Upper lobe of right lung (tissue), 1 donor: ENCODE data around the gene IGF1R. TPM values are rescaled to one million over a fixed set of nuclear protein-coding genes. Genes with fewer than 3 reads are reported as not detected.

Source experiments
- ATAC-seq: fragments of 200-7000 bp; cut with Tn5 transposase; one replicate; pipeline ENCODE4 v1.9.1; 2020; ENCODE audit warnings: mild to moderate bottlenecking, moderate library complexity
- DNase-seq: peaks from one replicate; pipeline ENCODE4 v3.0.0-alpha.2; 2020
- H3K27ac ChIP-seq: fragments of 200-600 bp; one replicate; pipeline ENCODE4 v1.8.0; 2022
- H3K27me3 ChIP-seq: fragments of 200-600 bp; one replicate; pipeline ENCODE4 v1.8.0; 2022; ENCODE audit warnings: mild to moderate bottlenecking
- H3K36me3 ChIP-seq: fragments of 200-600 bp; one replicate; pipeline ENCODE4 v1.8.0; 2022
- H3K4me1 ChIP-seq: fragments of 200-600 bp; one replicate; pipeline ENCODE4 v1.8.0; 2022
- H3K4me3 ChIP-seq: fragments of 200-600 bp; one replicate; pipeline ENCODE4 v1.8.0; 2022; ENCODE audit warnings: mild to moderate bottlenecking
- H3K9me3 ChIP-seq: fragments of 200-600 bp; one replicate; pipeline ENCODE4 v1.8.0; 2022
- CTCF ChIP-seq: fragments of 200-600 bp; IDR thresholded peaks from one replicate; pipeline ENCODE4 v1.8.0; 2022; ENCODE audit warnings: antibody characterized with exemption
- intact Hi-C: fragments of 100-400 bp; cut with DNase I; formaldehyde crosslinking; loops from one replicate; pipeline ENCODE4 v1.11.0; 2022
- long read RNA-seq: library from polyadenylated mRNA; unstranded; transcript quantifications from one replicate; pipeline ENCODE4 v2.0.0, GENCODE V29; 2021
- total RNA-seq: library from RNA; stranded (reverse); fragmentation: NEBNext Ultra II Directional; extraction: Animal tissue kit (Norgen Biotek cat#: 25700); gene quantifications from one replicate; pipeline ENCODE4 v1.2.1, GENCODE V29; 2021
- donor health status: DM: no; HTN: yes; CAD: no; lungs with severe emphysema.

Gene IGF1R
- 40.0 TPM for total RNA-seq
- long read RNA-seq, partial matches to known transcripts, result 5 of 27 reads
- long read RNA-seq, other reads (novel, unspliced or antisense), result 22 of 27 reads

GRCh38 chr15:98647774-98648653 is at the start of gene IGF1R:
TSS of gene IGF1R (plus strand) at chr15:98648539. CDS start at chr15:98649582, 1,043 bp downstream.
- Histone ChIP-seq H3K9me3 (no peaks in the 10 kb centered on the region), H3K36me3 (no peaks in the 10 kb centered on the region), H3K27me3 (peaks cover 10% of the 10 kb centered on the region), H3K4me1 (peaks cover 14% of the 10 kb centered on the region), H3K4me3 (peak within 1 kb of the TSS; percentile 91), H3K27ac (peak within 1 kb of the TSS; percentile 84)
- ATAC-seq (peak; percentile 93), DNase-seq (peak; percentile 94)
- TF ChIP-seq CTCF, result no peak
- intact Hi-C loops, result no loop called here

- Histone ChIP-seq H3K27ac (peak overlapping the region; percentile 55), H3K9me3 (no peaks in the 10 kb centered on the region)
Measured at GRCh38 chr15:98599909-98600691, 48.2 kb upstream of the IGF1R start.

GRCh38 chr15:98604983-98605382 is 43.4 kb upstream of the IGF1R start:
- H3K4me3 ChIP-seq, result no peak overlapping the region
- DNase-seq (no peak), ATAC-seq (no peak)
- TF ChIP-seq CTCF, result no peak
- no peaks in the 10 kb centered on the region for H3K36me3 ChIP-seq
- no peaks in the 10 kb centered on the region for H3K9me3 ChIP-seq
- H3K27ac ChIP-seq, result no peak overlapping the region
- H3K27me3 ChIP-seq, result no peaks in the 10 kb centered on the region
- intact Hi-C loops, result no loop called here
- peaks cover 4% of the 10 kb centered on the region for H3K4me1 ChIP-seq

More at GRCh38 chr15:98599909-98600691, 48.2 kb upstream of the IGF1R start:
- Histone ChIP-seq H3K27me3 (no peaks in the 10 kb centered on the region), H3K36me3 (no peaks in the 10 kb centered on the region), H3K4me3 (peak overlapping the region; percentile 54), H3K4me1 (peaks cover 8% of the 10 kb centered on the region)
- ATAC-seq, result peak; percentile 92
- no peak for TF ChIP-seq CTCF
- intact Hi-C loops, result no loop called here
- DNase-seq, result peak; percentile 64

- no peak for DNase-seq
- Histone ChIP-seq H3K27ac (no peak overlapping the region), H3K9me3 (no peaks in the 10 kb centered on the region), H3K27me3 (no peaks in the 10 kb centered on the region), H3K36me3 (no peaks in the 10 kb centered on the region), H3K4me1 (no peaks in the 10 kb centered on the region), H3K4me3 (no peak overlapping the region)
- intact Hi-C loops, result no loop called here
- TF ChIP-seq CTCF, result no peak
- ATAC-seq, result peak; percentile 38
Measured at GRCh38 chr15:98609144-98609852, 39.0 kb upstream of the IGF1R start.

- no peak for TF ChIP-seq CTCF
- ATAC-seq (no peak), DNase-seq (no peak)
- intact Hi-C loops, result no loop called here
- no peak overlapping the region for H3K27ac ChIP-seq
- H3K27me3 ChIP-seq, result no peaks in the 10 kb centered on the region
- H3K4me3 ChIP-seq, result no peak overlapping the region
- no peaks in the 10 kb centered on the region for H3K4me1 ChIP-seq
- H3K9me3 ChIP-seq, result no peaks in the 10 kb centered on the region
- no peaks in the 10 kb centered on the region for H3K36me3 ChIP-seq
Measured at GRCh38 chr15:98610991-98611390, 37.3 kb upstream of the IGF1R start.
